ENCODE results near the gene INTS3. TPM values are rescaled to one million over a fixed set of nuclear protein-coding genes. Genes with fewer than 3 reads are reported as not detected.

The INTS3 gene
- total and polyA plus RNA-seq, 2 of the 8 experiments (the other 6 are each of a cell fraction or from before 2014, with no cell fraction given), result 66.8 to 93.2 TPM

- TF ChIP-seq SIN3A (conservative IDR thresholded peaks at IDR 0.05 in 1 of 2, IDR thresholded peaks at IDR 0.05 in 1 of 2; ENCODE audit: low read depth in 1 of 2, low read length in 2 of 2) (peak in 1 of 2 experiments; percentile 82; a peak in 1 of 4 replicates), YY1 (IDR thresholded peaks at IDR 0.05; ENCODE audit: low read depth, low read length) (0 out of 2 replicates have a peak, but pooled peaks have one; percentile 48), POLR2AphosphoS5 (IDR thresholded peaks at IDR 0.05; ENCODE audit: low read depth, low read length) (no peak), CEBPB (IDR thresholded peaks at IDR 0.05; ENCODE audit: low read depth, low read length) (peak; percentile 30; the same call in 1 of the 2 replicates), SRF (IDR thresholded peaks at IDR 0.05; ENCODE audit: low read depth, low read length) (no peak), RAD21 (IDR thresholded peaks at IDR 0.05 in 1 of 2, conservative IDR thresholded peaks at IDR 0.05 in 1 of 2; ENCODE audit: low read depth in 2 of 2, low read length in 2 of 2) (peak; percentile 92 to 94), BACH1 (IDR thresholded peaks at IDR 0.05; ENCODE audit: low read length) (no peak), TBP (IDR thresholded peaks at IDR 0.05; ENCODE audit: low read depth, low read length) (0 out of 2 replicates have a peak, but pooled peaks have one; percentile 26), EZH2 (IDR thresholded peaks at IDR 0.05; ENCODE audit: low read depth, low read length, severe bottlenecking) (no peak)
These were observed 21.7 kb downstream of the INTS3 start (continued) for GRCh38 chr1:153749408-153750005.

All from H1 (cell line).